DOHH2 (cell line): ENCODE data around the gene POLA2.

Experiments
- H3F3A ChIP-seq: fragments of 200-600 bp; sonication (generic), shearing (Covaris generic); 2 replicates; pipeline ENCODE4 v1.6.0; 2016; ENCODE audit warnings: antibody characterized with exemption, mild to moderate bottlenecking; ENCODE audit not compliant: control insufficient read depth, insufficient read depth
- H3K27ac ChIP-seq: fragments of 200-600 bp; sonication (generic); 2 replicates; pipeline ENCODE4 v1.5.1; 2014; ENCODE audit warnings: low read depth, mild to moderate bottlenecking, low read length, moderate library complexity
- H3K27me3 ChIP-seq: fragments of 200-600 bp; sonication (generic); 2 replicates; pipeline ENCODE4 v1.6.1; 2014; ENCODE audit warnings: mild to moderate bottlenecking, low read length, mixed read lengths; ENCODE audit not compliant: control insufficient read depth
- H3K36me3 ChIP-seq: fragments of 200-600 bp; sonication (generic); 2 replicates; pipeline ENCODE4 v1.6.1; 2014; ENCODE audit warnings: mild to moderate bottlenecking, low read length, moderate library complexity, mixed read lengths; ENCODE audit not compliant: control insufficient read depth
- H3K4me1 ChIP-seq: fragments of 200-600 bp; sonication (generic); 2 replicates; pipeline ENCODE4 v1.6.1; 2014; ENCODE audit warnings: mild to moderate bottlenecking, low read length, mixed read lengths; ENCODE audit not compliant: control insufficient read depth
- H3K4me2 ChIP-seq: fragments of 200-600 bp; sonication (generic); 2 replicates; pipeline ENCODE4 v1.6.0; 2014; ENCODE audit warnings: mild to moderate bottlenecking, low read length, moderate library complexity
- H3K4me3 ChIP-seq: fragments of 200-600 bp; sonication (generic); 2 replicates; pipeline ENCODE4 v1.5.1; 2014; ENCODE audit warnings: mild to moderate bottlenecking, low read length, mixed read lengths
- H3K79me2 ChIP-seq: fragments of 200-600 bp; sonication (generic); 2 replicates; pipeline ENCODE4 v1.6.1; 2014; ENCODE audit warnings: mild to moderate bottlenecking, low read length, mixed read lengths; ENCODE audit not compliant: control insufficient read depth
- H3K9me2 ChIP-seq: fragments of 200-600 bp; sonication (generic); replicated peaks from 2 replicates; pipeline ENCODE4 v1.6.1; 2014; ENCODE audit warnings: mild to moderate bottlenecking, low read length, mixed read lengths; ENCODE audit not compliant: control insufficient read depth
- H3K9me3 ChIP-seq: fragments of 200-600 bp; sonication (generic); 2 replicates; pipeline ENCODE4 v1.6.1; 2014; ENCODE audit warnings: antibody characterized with exemption, low read length, mixed read lengths; ENCODE audit not compliant: control insufficient read depth, insufficient read depth
- H4K20me1 ChIP-seq: fragments of 200-600 bp; sonication (generic); 2 replicates; pipeline ENCODE4 v1.6.0; 2014; ENCODE audit warnings: low read depth, mild to moderate bottlenecking, antibody characterized with exemption, low read length, moderate library complexity; ENCODE audit not compliant: control insufficient read depth, insufficient read depth
- EZH2phosphoT487 ChIP-seq: fragments of 200-600 bp; sonication (generic); IDR thresholded peaks from 2 replicates; pipeline ENCODE4 v1.6.1; 2017; ENCODE audit warnings: borderline replicate concordance, mild to moderate bottlenecking, antibody characterized with exemption, low read length, moderate library complexity, mixed read lengths
- TF ChIP-seq, protein P1 (sequence below): fragments of 200-600 bp; sonication (generic); IDR thresholded peaks from one replicate; pipeline ENCODE4 v1.5.1; 2014; ENCODE audit warnings: antibody characterized with exemption, mild to moderate bottlenecking, low read depth, low read length; ENCODE audit not compliant: poor library complexity, severe bottlenecking

Gene POLA2

GRCh38 chr11:65290448-65291165 is 28.8 kb downstream of the POLA2 start:
- H3F3A ChIP-seq, result no peaks in the 10 kb centered on the region
- H4K20me1 ChIP-seq, result no peaks in the 10 kb centered on the region
- H3K9me2 ChIP-seq, result no peaks in the 10 kb centered on the region
- H3K9me3 ChIP-seq, result no peaks in the 10 kb centered on the region
- H3K4me3 ChIP-seq, result no peak overlapping the region
- H3K4me1 ChIP-seq, result no peaks in the 10 kb centered on the region
- H3K27ac ChIP-seq, result no peak overlapping the region
- H3K36me3 ChIP-seq, result peaks cover 95% of the 10 kb centered on the region
- H3K79me2 ChIP-seq, result no peaks in the 10 kb centered on the region
- no peaks in the 10 kb centered on the region for H3K27me3 ChIP-seq
- no peak overlapping the region for H3K4me2 ChIP-seq
- TF ChIP-seq, protein P1, sequence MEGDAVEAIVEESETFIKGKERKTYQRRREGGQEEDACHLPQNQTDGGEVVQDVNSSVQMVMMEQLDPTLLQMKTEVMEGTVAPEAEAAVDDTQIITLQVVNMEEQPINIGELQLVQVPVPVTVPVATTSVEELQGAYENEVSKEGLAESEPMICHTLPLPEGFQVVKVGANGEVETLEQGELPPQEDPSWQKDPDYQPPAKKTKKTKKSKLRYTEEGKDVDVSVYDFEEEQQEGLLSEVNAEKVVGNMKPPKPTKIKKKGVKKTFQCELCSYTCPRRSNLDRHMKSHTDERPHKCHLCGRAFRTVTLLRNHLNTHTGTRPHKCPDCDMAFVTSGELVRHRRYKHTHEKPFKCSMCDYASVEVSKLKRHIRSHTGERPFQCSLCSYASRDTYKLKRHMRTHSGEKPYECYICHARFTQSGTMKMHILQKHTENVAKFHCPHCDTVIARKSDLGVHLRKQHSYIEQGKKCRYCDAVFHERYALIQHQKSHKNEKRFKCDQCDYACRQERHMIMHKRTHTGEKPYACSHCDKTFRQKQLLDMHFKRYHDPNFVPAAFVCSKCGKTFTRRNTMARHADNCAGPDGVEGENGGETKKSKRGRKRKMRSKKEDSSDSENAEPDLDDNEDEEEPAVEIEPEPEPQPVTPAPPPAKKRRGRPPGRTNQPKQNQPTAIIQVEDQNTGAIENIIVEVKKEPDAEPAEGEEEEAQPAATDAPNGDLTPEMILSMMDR, result no peak
- no peak for TF ChIP-seq EZH2phosphoT487

GRCh38 chr11:65291613-65292012 is 29.9 kb downstream of the POLA2 start:
- H4K20me1 ChIP-seq, result no peaks in the 10 kb centered on the region
- H3K9me2 ChIP-seq, result no peaks in the 10 kb centered on the region
- TF ChIP-seq EZH2phosphoT487, result no peak
- TF ChIP-seq, protein P1, result no peak
- no peaks in the 10 kb centered on the region for H3K9me3 ChIP-seq
- no peak overlapping the region for H3K27ac ChIP-seq
- no peaks in the 10 kb centered on the region for H3K79me2 ChIP-seq
- H3K27me3 ChIP-seq, result no peaks in the 10 kb centered on the region
- no peaks in the 10 kb centered on the region for H3K4me1 ChIP-seq
- no peaks in the 10 kb centered on the region for H3F3A ChIP-seq
- H3K4me2 ChIP-seq, result no peak overlapping the region
- peaks cover 95% of the 10 kb centered on the region for H3K36me3 ChIP-seq
- H3K4me3 ChIP-seq, result no peak overlapping the region

DNA sequence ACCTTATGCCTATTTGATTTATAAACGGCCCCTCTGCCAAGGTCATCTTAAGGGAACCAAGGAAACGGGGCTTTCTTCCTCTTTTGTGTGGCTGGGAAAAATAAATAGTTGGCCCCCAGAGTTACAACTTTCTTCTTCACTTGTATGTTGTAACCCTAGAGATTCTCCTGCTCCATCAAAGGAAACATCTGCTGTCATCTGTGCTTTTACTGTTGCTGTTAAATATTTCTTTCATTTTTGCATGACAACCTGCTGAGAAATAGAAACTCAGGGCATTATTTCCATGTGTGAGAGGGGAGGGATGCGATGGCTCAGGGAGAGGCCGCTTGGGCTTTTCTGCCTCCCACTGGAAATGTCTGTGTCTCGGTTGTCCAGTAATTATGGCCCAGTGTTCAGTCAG is 31.1 kb downstream of the POLA2 start:
- H3K9me2 ChIP-seq, result no peaks in the 10 kb centered on the region
- no peak overlapping the region for H3K4me2 ChIP-seq
- H3F3A ChIP-seq, result no peaks in the 10 kb centered on the region
- no peaks in the 10 kb centered on the region for H3K27me3 ChIP-seq
- no peaks in the 10 kb centered on the region for H3K4me1 ChIP-seq
- no peak overlapping the region for H3K4me3 ChIP-seq
- H3K27ac ChIP-seq, result no peak overlapping the region
- H3K9me3 ChIP-seq, result no peaks in the 10 kb centered on the region
- TF ChIP-seq EZH2phosphoT487, result no peak
- TF ChIP-seq, protein P1, result no peak
- no peaks in the 10 kb centered on the region for H4K20me1 ChIP-seq
- H3K36me3 ChIP-seq, result peaks cover 90% of the 10 kb centered on the region
- H3K79me2 ChIP-seq, result no peaks in the 10 kb centered on the region
